ENCODE results near the gene NTN3.
A peak's percentile ranks its signal among the peaks of the same experiment; 100 is the strongest.
"Not testable (repeated sequence)": the region's sequence is repeated elsewhere in the genome, so short reads cannot be mapped to it uniquely, and the experiment has no call there.

Gene NTN3

GRCh38 chr16:2429771-2430663 lies 41.1 kb upstream of the NTN3 start:
- peak; percentile 42 for TF ChIP-seq CTCF (IDR thresholded peaks at IDR 0.05; ENCODE audit: insufficient read depth, low read length, poor library complexity, severe bottlenecking)
- Histone ChIP-seq H3K27me3 (replicated peaks; ENCODE audit: control insufficient read depth, insufficient read depth, low read length) (no peaks in the 10 kb centered on the region), H3K36me3 (ENCODE audit: control insufficient read depth, insufficient read depth, low read length) (peaks cover 8% of the 10 kb centered on the region), H3K4me3 (replicated peaks; ENCODE audit: low read depth, low read length) (peak overlapping the region; percentile 83)
- DNase-seq (ENCODE audit: extremely low read depth, insufficient read length) = no peak

GRCh38 chr16:2432286-2432685 lies 38.8 kb upstream of the NTN3 start:
- DNase-seq (ENCODE audit: extremely low read depth, insufficient read length) = no peak
- H3K27me3 ChIP-seq (replicated peaks; ENCODE audit: control insufficient read depth, insufficient read depth, low read length) = no peaks in the 10 kb centered on the region
- peaks cover 21% of the 10 kb centered on the region for H3K36me3 ChIP-seq (ENCODE audit: control insufficient read depth, insufficient read depth, low read length)
- no peak overlapping the region for H3K4me3 ChIP-seq (replicated peaks; ENCODE audit: low read depth, low read length)
- peak; percentile 3 for TF ChIP-seq CTCF (IDR thresholded peaks at IDR 0.05; ENCODE audit: insufficient read depth, low read length, poor library complexity, severe bottlenecking)

- TF ChIP-seq CTCF (IDR thresholded peaks at IDR 0.05; ENCODE audit: insufficient read depth, low read length, poor library complexity, severe bottlenecking) = no peak
- Histone ChIP-seq H3K36me3 (ENCODE audit: control insufficient read depth, insufficient read depth, low read length) (peaks cover 25% of the 10 kb centered on the region), H3K27me3 (replicated peaks; ENCODE audit: control insufficient read depth, insufficient read depth, low read length) (no peaks in the 10 kb centered on the region), H3K4me3 (replicated peaks; ENCODE audit: low read depth, low read length) (no peak overlapping the region)
- DNase-seq (ENCODE audit: extremely low read depth, insufficient read length) = no peak
Measured at GRCh38 chr16:2432801-2433505, 38.1 kb upstream of the NTN3 start.

- H3K4me3 ChIP-seq (replicated peaks; ENCODE audit: low read depth, low read length); H3K27me3 ChIP-seq (replicated peaks; ENCODE audit: control insufficient read depth, insufficient read depth, low read length); DNase-seq (ENCODE audit: extremely low read depth, insufficient read length): not testable (repeated sequence)
- peaks cover 34% of the 10 kb centered on the region for H3K36me3 ChIP-seq (ENCODE audit: control insufficient read depth, insufficient read depth, low read length)
Measured at GRCh38 chr16:2435236-2435635, 35.9 kb upstream of the NTN3 start.

- DNase-seq (ENCODE audit: extremely low read depth, insufficient read length) = no peak
- H3K4me3 ChIP-seq (replicated peaks; ENCODE audit: low read depth, low read length) = no peak overlapping the region
- H3K36me3 ChIP-seq (ENCODE audit: control insufficient read depth, insufficient read depth, low read length) = peaks cover 34% of the 10 kb centered on the region
- no peaks in the 10 kb centered on the region for H3K27me3 ChIP-seq (replicated peaks; ENCODE audit: control insufficient read depth, insufficient read depth, low read length)
- no peak for TF ChIP-seq CTCF (IDR thresholded peaks at IDR 0.05; ENCODE audit: insufficient read depth, low read length, poor library complexity, severe bottlenecking)
Measured at GRCh38 chr16:2436110-2436509, 35.0 kb upstream of the NTN3 start.

Data from GM06990 (cell line).